Neural crest cell (in vitro differentiated cells): ENCODE data around the gene AJM1. TPM values are rescaled to one million over a fixed set of nuclear protein-coding genes. Genes with fewer than 3 reads are reported as not detected.

Experiments
- DNase-seq: peaks from one replicate; pipeline ENCODE4 v3.0.0; 2021; ENCODE audit warnings: low read depth, mixed read lengths, low spot score
- H3K27ac Mint-ChIP-seq: one replicate; pipeline ENCODE4 v1.8.0; 2021; ENCODE audit warnings: mild to moderate bottlenecking, mixed read lengths; ENCODE audit not compliant: unreplicated experiment
- H3K27me3 Mint-ChIP-seq: 2 replicates; pipeline ENCODE4 v1.8.0; 2021; ENCODE audit warnings: low read depth, mild to moderate bottlenecking, mixed read lengths
- H3K36me3 Mint-ChIP-seq: 2 replicates; pipeline ENCODE4 v1.8.0; 2021; ENCODE audit warnings: low read depth, mild to moderate bottlenecking, mixed read lengths
- H3K4me1 Mint-ChIP-seq: 2 replicates; pipeline ENCODE4 v1.8.0; 2021; ENCODE audit warnings: mixed read lengths
- H3K4me3 Mint-ChIP-seq: one replicate; pipeline ENCODE4 v1.8.0; 2021; ENCODE audit warnings: mild to moderate bottlenecking, mixed read lengths
- H3K9me3 Mint-ChIP-seq: 2 replicates; pipeline ENCODE4 v1.8.0; 2021; ENCODE audit warnings: mixed read lengths
- CTCF ChIP-seq: fragments of 200-600 bp; sonication (generic); conservative IDR thresholded peaks from 2 replicates; pipeline ENCODE4 v1.5.0; 2021; ENCODE audit warnings: antibody characterized with exemption, mild to moderate bottlenecking
- total RNA-seq: library from RNA; stranded (reverse); gene quantifications from 2 replicates; pipeline ENCODE4 v1.2.1, GENCODE V29; 2021

The AJM1 gene
- total RNA-seq, 1 donor from 2014 or later, result 2.8 TPM

DNA sequence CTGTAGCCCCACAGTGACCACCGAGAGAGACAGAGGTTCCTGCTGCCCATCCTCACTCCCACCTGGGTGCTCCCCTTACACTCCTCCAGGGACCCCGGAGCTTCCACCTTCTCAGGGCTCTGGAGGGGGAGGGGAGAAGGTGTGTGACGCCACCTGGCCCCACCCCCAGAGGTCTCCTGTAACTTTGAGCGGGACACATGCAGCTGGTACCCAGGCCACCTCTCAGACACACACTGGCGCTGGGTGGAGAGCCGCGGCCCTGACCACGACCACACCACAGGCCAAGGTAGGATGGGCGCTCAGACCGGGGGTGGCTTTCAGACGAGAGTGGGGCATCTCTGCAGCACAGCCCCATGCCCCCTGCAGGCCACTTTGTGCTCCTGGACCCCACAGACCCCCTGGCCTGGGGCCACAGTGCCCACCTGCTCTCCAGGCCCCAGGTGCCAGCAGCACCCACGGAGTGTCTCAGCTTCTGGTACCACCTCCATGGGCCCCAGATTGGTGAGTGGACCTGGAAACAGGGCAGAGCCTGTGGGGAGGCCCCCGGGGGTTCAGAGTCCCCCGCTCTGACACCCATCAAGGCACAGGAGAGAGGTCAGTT lies 14.4 kb downstream of the AJM1 start:
- no peak for DNase-seq
- Mint-ChIP-seq H3K27me3 (no peaks in the 10 kb centered on the region), H3K9me3 (no peaks in the 10 kb centered on the region), H3K36me3 (no peaks in the 10 kb centered on the region), H3K27ac (no peak overlapping the region), H3K4me3 (no peak overlapping the region), H3K4me1 (no peaks in the 10 kb centered on the region)
- TF ChIP-seq CTCF, result peak; percentile 16

DNA sequence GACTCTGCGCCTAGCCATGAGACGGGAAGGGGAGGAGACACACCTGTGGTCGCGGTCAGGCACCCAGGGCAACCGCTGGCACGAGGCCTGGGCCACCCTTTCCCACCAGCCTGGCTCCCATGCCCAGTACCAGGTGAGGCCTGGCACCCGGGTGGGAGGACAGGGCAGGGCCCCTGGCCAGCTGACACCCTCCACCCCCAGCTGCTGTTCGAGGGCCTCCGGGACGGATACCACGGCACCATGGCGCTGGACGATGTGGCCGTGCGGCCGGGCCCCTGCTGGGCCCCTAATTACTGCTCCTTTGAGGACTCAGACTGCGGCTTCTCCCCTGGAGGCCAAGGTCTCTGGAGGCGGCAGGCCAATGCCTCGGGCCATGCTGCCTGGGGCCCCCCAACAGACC lies 14.9 kb downstream of the AJM1 start:
- H3K4me3 Mint-ChIP-seq, result no peak overlapping the region
- no peak for DNase-seq
- no peaks in the 10 kb centered on the region for H3K27me3 Mint-ChIP-seq
- no peaks in the 10 kb centered on the region for H3K9me3 Mint-ChIP-seq
- TF ChIP-seq CTCF, result no peak
- no peaks in the 10 kb centered on the region for H3K36me3 Mint-ChIP-seq
- H3K27ac Mint-ChIP-seq, result no peak overlapping the region
- H3K4me1 Mint-ChIP-seq, result no peaks in the 10 kb centered on the region

GRCh38 chr9:136857581-136858412 lies 15.5 kb downstream of the AJM1 start:
- Mint-ChIP-seq H3K4me3 (no peak overlapping the region), H3K27ac (no peak overlapping the region), H3K27me3 (no peaks in the 10 kb centered on the region), H3K9me3 (no peaks in the 10 kb centered on the region), H3K4me1 (no peaks in the 10 kb centered on the region), H3K36me3 (no peaks in the 10 kb centered on the region)
- DNase-seq, result no peak
- no peak for TF ChIP-seq CTCF

GRCh38 chr9:136858452-136858843 lies 16.2 kb downstream of the AJM1 start:
- H3K27ac Mint-ChIP-seq, result no peak overlapping the region
- no peak for DNase-seq
- TF ChIP-seq CTCF, result no peak
- H3K4me1 Mint-ChIP-seq, result no peaks in the 10 kb centered on the region
- no peaks in the 10 kb centered on the region for H3K36me3 Mint-ChIP-seq
- no peak overlapping the region for H3K4me3 Mint-ChIP-seq
- no peaks in the 10 kb centered on the region for H3K27me3 Mint-ChIP-seq
- H3K9me3 Mint-ChIP-seq, result no peaks in the 10 kb centered on the region

DNA sequence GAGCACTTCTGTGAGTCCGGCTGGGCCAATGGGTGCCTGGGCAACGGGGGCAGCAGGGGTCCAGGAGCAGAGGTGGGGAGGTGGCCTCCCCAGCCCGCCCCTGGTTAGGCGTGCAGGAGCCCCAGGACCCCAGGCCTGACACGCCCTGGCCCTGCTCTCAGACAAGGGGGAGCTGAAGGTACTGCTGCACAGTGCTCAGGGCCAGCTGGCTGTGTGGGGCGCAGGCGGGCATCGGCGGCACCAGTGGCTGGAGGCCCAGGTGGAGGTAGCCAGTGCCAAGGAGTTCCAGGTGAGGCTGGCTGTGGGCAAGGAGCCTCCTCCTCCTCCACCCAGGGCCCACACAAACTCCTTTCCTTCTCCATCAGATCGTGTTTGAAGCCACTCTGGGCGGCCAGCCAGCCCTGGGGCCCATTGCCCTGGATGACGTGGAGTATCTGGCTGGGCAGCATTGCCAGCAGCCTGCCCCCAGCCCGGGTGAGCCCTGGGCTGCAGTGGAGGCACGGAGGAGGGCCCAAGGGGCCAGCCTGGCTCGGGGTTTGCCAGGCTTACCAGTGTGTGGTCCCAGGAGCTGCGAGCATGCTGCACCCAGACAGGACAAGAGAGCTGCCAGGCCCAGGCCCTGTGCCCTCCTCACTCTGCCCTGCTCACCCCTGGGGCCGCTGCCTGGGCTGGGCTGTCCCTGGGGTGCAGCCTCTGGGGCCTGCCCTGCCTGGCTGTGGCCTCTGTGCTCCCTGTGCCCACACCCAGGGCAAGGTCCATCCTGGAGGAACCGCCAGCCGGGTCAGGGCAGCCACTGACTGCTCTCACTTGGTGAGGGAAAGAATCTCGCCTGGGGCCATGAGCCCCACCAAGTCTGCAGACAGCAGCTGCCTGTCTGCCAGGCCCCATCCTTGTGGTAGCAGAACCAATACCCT lies 16.8 kb downstream of the AJM1 start:
- no peak for DNase-seq
- no peak overlapping the region for H3K4me3 Mint-ChIP-seq
- H3K36me3 Mint-ChIP-seq, result peaks cover 3% of the 10 kb centered on the region
- H3K9me3 Mint-ChIP-seq, result no peaks in the 10 kb centered on the region
- TF ChIP-seq CTCF, result no peak
- no peaks in the 10 kb centered on the region for H3K27me3 Mint-ChIP-seq
- H3K27ac Mint-ChIP-seq, result no peak overlapping the region
- no peaks in the 10 kb centered on the region for H3K4me1 Mint-ChIP-seq
